Measurements from ENCODE around the gene LAYN.

DNA sequence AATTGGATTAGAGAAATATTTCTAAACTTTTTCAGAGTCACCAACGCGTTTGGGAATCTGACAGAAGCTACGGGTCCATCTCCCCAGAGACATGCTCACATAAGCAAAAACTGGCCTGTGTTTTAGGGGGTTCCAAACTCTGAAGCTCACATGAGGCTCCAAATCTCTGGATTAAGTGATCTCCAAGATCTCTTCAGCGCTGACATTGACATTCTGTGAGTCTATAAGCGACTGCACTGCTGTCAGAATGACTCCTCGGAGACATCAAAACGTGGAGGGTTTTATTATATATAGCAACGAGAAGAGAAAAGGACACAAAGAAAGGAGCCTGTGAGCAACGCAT is 61.1 kb downstream of the LAYN start:
- TF ChIP-seq, protein P1, sequence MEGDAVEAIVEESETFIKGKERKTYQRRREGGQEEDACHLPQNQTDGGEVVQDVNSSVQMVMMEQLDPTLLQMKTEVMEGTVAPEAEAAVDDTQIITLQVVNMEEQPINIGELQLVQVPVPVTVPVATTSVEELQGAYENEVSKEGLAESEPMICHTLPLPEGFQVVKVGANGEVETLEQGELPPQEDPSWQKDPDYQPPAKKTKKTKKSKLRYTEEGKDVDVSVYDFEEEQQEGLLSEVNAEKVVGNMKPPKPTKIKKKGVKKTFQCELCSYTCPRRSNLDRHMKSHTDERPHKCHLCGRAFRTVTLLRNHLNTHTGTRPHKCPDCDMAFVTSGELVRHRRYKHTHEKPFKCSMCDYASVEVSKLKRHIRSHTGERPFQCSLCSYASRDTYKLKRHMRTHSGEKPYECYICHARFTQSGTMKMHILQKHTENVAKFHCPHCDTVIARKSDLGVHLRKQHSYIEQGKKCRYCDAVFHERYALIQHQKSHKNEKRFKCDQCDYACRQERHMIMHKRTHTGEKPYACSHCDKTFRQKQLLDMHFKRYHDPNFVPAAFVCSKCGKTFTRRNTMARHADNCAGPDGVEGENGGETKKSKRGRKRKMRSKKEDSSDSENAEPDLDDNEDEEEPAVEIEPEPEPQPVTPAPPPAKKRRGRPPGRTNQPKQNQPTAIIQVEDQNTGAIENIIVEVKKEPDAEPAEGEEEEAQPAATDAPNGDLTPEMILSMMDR (IDR thresholded peaks at IDR 0.05), result no peak
- no peak for TF ChIP-seq POLR2A (IDR thresholded peaks at IDR 0.05)
